Gastrocnemius medialis (tissue), 4 donors: ENCODE data around the gene THSD7A. TPM values are rescaled to one million over a fixed set of nuclear protein-coding genes. Genes with fewer than 3 reads are reported as not detected.

Source experiments
- ATAC-seq, 2 donors: fragments of 150-250 bp; one replicate each; pipeline ENCODE4 v1.9.1; 2016
- DNase-seq, 2 donors: peaks; one replicate each; pipeline ENCODE4 v3.0.0-alpha.2; 2019
- H3K27ac ChIP-seq, 4 donors: fragments of 200-600 bp; sonication (generic); 1 replicate in 1 of 4; 2 replicates in 3 of 4; pipeline ENCODE4 v1.5.1; 2016 to 2018; ENCODE audit warnings: mild to moderate bottlenecking in 2 of 4, moderate library complexity in 1 of 4
- H3K27me3 ChIP-seq, 3 donors: fragments of 200-600 bp; sonication (generic) in 2 of 3; 1 replicate in 1 of 3; 2 replicates in 2 of 3; pipeline versions ENCODE4 v1.5.1 to v1.6.0; 2016 to 2019; ENCODE audit warnings: mild to moderate bottlenecking in 1 of 3, moderate library complexity in 1 of 3
- H3K36me3 ChIP-seq, 2 donors: fragments of 200-600 bp; sonication (generic) in 1 of 2; one replicate each; pipeline ENCODE4 v1.5.1; 2017 to 2018
- H3K4me1 ChIP-seq, 2 donors: fragments of 200-600 bp; sonication (generic) in 1 of 2; one replicate each; pipeline ENCODE4 v1.5.1; 2016 to 2017; ENCODE audit warnings: mild to moderate bottlenecking in 2 of 2
- H3K4me3 ChIP-seq, 4 donors: fragments of 200-600 bp; sonication (generic) in 3 of 4; 1 replicate in 1 of 4; 2 replicates in 3 of 4; pipeline ENCODE4 v1.5.1; 2016 to 2019; ENCODE audit warnings: mild to moderate bottlenecking in 2 of 4
- H3K9me3 ChIP-seq, 3 donors: fragments of 200-600 bp; sonication (generic) in 2 of 3; 1 replicate in 1 of 3; 2 replicates in 2 of 3; pipeline ENCODE4 v1.5.1; 2016 to 2019
- POLR2A ChIP-seq, 2 donors: fragments of 450-650 bp; IDR thresholded peaks; one replicate each; pipeline ENCODE4 v1.6.1; 2017; ENCODE audit warnings: antibody characterized with exemption in 2 of 2, mild to moderate bottlenecking in 2 of 2, moderate library complexity in 2 of 2
- in situ Hi-C, 4 donors: fragments of 200-750 bp; cut with MboI; loops; one replicate each; pipeline versions ENCODE4 v1.15.0 to v1.8.0; 2017; ENCODE audit warnings: low sequenced_read_pairs in 4 of 4
- intact Hi-C: fragments of 100-400 bp; cut with DNase I; formaldehyde crosslinking; loops from one replicate; pipeline ENCODE4 v1.15.1; 2023; ENCODE audit warnings: low total_unique reads
- total RNA-seq, 4 donors: library from RNA; depleted of rRNA; stranded (reverse); fragments of >200 nt; gene quantifications; one replicate each; pipeline versions ENCODE4 v1.1.0 to v1.2.3, GENCODE V29; 2016
- TF ChIP-seq, protein P1 (sequence below), 5 experiments: fragments of 450-650 bp in 3 of 5; fragments of 200-600 bp in 2 of 5; sonication (generic) in 2 of 5; IDR thresholded peaks in 4 of 5; conservative IDR thresholded peaks in 1 of 5; 1 replicate in 4 of 5; 2 replicates in 1 of 5; pipeline ENCODE4 v1.5.1; 2016 to 2019; ENCODE audit warnings: antibody characterized with exemption in 5 of 5, mild to moderate bottlenecking in 3 of 5, moderate library complexity in 3 of 5

Gene THSD7A
- total RNA-seq, 4 donors from 2014 or later = 0.36 to 0.78 (median 0.66) TPM

- no peak overlapping the region for H3K27ac ChIP-seq
- H3K9me3 ChIP-seq = no peaks in the 10 kb centered on the region
- H3K4me1 ChIP-seq = no peaks in the 10 kb centered on the region
- ATAC-seq (no peak), DNase-seq (no peak)
- no peaks in the 10 kb centered on the region for H3K36me3 ChIP-seq
- H3K27me3 ChIP-seq = no peaks in the 10 kb centered on the region
- no peak overlapping the region for H3K4me3 ChIP-seq
- TF ChIP-seq, protein P1, sequence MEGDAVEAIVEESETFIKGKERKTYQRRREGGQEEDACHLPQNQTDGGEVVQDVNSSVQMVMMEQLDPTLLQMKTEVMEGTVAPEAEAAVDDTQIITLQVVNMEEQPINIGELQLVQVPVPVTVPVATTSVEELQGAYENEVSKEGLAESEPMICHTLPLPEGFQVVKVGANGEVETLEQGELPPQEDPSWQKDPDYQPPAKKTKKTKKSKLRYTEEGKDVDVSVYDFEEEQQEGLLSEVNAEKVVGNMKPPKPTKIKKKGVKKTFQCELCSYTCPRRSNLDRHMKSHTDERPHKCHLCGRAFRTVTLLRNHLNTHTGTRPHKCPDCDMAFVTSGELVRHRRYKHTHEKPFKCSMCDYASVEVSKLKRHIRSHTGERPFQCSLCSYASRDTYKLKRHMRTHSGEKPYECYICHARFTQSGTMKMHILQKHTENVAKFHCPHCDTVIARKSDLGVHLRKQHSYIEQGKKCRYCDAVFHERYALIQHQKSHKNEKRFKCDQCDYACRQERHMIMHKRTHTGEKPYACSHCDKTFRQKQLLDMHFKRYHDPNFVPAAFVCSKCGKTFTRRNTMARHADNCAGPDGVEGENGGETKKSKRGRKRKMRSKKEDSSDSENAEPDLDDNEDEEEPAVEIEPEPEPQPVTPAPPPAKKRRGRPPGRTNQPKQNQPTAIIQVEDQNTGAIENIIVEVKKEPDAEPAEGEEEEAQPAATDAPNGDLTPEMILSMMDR (IDR thresholded peaks at IDR 0.05 in 4 of 5, conservative IDR thresholded peaks at IDR 0.05 in 1 of 5) = no peak
- no peak for TF ChIP-seq POLR2A (IDR thresholded peaks at IDR 0.05)
- intact Hi-C loops (no loop called here), in situ Hi-C loops (no loop called here)
These were observed 504.4 kb downstream of the THSD7A start for GRCh38 chr7:11327633-11328032.
